Colonic mucosa (tissue), 4 donors: ENCODE data around the gene PURB. TPM values are rescaled to one million over a fixed set of nuclear protein-coding genes. Genes with fewer than 3 reads are reported as not detected.

Experiments
- DNase-seq: peaks from one replicate; pipeline ENCODE4 v3.0.0-alpha.2; 2020
- H3K27ac ChIP-seq: fragments of 200-600 bp; one replicate; pipeline ENCODE4 v1.8.0; 2021
- H3K27me3 ChIP-seq: fragments of 200-600 bp; one replicate; pipeline ENCODE4 v1.8.0; 2021
- H3K36me3 ChIP-seq: fragments of 200-600 bp; one replicate; pipeline ENCODE4 v1.8.0; 2021
- H3K4me1 ChIP-seq: fragments of 200-600 bp; one replicate; pipeline ENCODE4 v1.8.0; 2021; ENCODE audit warnings: mild to moderate bottlenecking
- H3K4me3 ChIP-seq: fragments of 200-600 bp; one replicate; pipeline ENCODE4 v1.8.0; 2021
- H3K9ac ChIP-seq, 2 donors: one replicate each; pipeline ENCODE4 v1.7.0; 2013; ENCODE audit warnings: control low read depth in 2 of 2, low read depth in 2 of 2, low read length in 2 of 2
- H3K9me3 ChIP-seq: fragments of 200-600 bp; one replicate; pipeline ENCODE4 v1.8.0; 2021
- intact Hi-C: fragments of 100-400 bp; cut with DNase I; formaldehyde crosslinking; loops from one replicate; pipeline ENCODE4 v1.14.1; 2022
- total RNA-seq, 2 donors: library from RNA; stranded (reverse); fragmentation: NEBNext Ultra II Directional in 1 of 2; extraction: Animal tissue kit (Norgen Biotek cat#: 25700) in 1 of 2; gene quantifications; one replicate each; pipeline ENCODE4 v1.2.1, GENCODE V29; 2021
- TF ChIP-seq, protein P1 (sequence below): fragments of 200-600 bp; IDR thresholded peaks from one replicate; pipeline ENCODE4 v1.8.0; 2022; ENCODE audit warnings: antibody characterized with exemption, mild to moderate bottlenecking
- donor health status: healthy.
- donor health status: DM: no; HTN: no; CAD: no.
- donor health status: DM: no; HTN: no; CAD: no.

Gene PURB
- total RNA-seq, 2 donors from 2014 or later, result 18.8 to 19.8 TPM

DNA sequence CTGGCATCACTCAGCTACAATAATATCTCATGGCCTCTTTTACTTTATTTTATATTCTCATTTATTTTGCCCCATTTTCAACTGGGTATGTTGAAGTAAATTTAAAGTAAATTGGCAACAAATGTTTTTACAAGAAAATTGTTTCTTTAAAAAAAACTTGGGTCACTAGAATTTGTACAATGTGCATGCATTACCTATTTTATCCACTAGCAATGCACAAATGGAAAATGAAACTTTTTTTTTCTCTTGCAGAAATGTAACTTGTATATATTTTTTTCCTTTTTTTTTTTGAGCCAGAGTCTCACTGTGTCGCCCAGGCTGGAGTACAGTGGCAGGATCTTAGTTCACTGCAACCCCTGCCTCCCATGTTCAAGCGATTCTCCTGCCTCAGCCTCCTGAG is 27.2 kb downstream of the PURB start:
- intact Hi-C loops, result loop anchor here (10.0 kb wide), 1 partner anchor 277 kb away; no protein-coding TSS in a partner anchor
- DNase-seq, result no peak
- Histone ChIP-seq H3K36me3 (no peaks in the 10 kb centered on the region), H3K9me3 (no peaks in the 10 kb centered on the region), H3K4me3 (no peak overlapping the region), H3K9ac (no peak overlapping the region), H3K27ac (no peak overlapping the region), H3K27me3 (no peaks in the 10 kb centered on the region), H3K4me1 (no peaks in the 10 kb centered on the region)
- TF ChIP-seq, protein P1, sequence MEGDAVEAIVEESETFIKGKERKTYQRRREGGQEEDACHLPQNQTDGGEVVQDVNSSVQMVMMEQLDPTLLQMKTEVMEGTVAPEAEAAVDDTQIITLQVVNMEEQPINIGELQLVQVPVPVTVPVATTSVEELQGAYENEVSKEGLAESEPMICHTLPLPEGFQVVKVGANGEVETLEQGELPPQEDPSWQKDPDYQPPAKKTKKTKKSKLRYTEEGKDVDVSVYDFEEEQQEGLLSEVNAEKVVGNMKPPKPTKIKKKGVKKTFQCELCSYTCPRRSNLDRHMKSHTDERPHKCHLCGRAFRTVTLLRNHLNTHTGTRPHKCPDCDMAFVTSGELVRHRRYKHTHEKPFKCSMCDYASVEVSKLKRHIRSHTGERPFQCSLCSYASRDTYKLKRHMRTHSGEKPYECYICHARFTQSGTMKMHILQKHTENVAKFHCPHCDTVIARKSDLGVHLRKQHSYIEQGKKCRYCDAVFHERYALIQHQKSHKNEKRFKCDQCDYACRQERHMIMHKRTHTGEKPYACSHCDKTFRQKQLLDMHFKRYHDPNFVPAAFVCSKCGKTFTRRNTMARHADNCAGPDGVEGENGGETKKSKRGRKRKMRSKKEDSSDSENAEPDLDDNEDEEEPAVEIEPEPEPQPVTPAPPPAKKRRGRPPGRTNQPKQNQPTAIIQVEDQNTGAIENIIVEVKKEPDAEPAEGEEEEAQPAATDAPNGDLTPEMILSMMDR, result no peak

DNA sequence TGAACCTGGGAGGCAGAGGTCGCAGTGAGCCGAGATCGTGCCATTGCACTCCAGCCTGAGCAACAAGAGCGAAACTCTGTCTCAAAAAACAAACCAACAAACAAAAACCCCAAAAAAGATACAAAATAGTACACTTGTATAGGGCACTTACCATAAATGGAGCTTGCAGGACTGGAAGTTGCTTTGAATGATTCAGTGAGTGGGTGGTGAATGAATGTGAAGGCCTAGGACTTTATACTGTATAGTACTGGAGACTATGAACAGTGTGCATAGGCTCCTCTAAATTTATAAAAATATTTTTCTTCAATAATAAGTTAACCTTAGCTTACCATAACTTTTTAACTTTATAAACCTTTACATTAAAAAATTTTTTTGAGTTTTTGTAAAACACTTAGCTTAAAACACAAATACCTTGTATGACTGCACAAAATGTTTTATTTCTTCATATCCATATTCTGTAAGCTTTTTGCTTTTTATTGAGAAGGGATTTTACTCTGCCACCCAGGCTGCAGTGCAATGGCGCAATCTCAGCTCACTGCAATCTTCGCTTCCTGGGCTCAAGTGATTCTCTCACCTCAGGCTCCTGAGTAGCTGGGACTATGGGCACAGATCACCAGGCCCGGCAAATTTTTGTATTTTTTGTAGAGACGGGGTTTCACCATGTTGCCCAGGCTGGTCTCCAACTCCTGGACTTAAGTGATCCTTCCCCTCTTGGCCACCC is 30.5 kb downstream of the PURB start:
- Histone ChIP-seq H3K36me3 (no peaks in the 10 kb centered on the region), H3K27me3 (no peaks in the 10 kb centered on the region), H3K9me3 (no peaks in the 10 kb centered on the region), H3K4me3 (no peak overlapping the region), H3K9ac (no peak overlapping the region), H3K27ac (no peak overlapping the region), H3K4me1 (no peaks in the 10 kb centered on the region)
- no peak for DNase-seq
- TF ChIP-seq, protein P1, result no peak
- intact Hi-C loops, result loop anchor here (10.0 kb wide), 1 partner anchor 280 kb away; no protein-coding TSS in a partner anchor

- no peak overlapping the region for H3K9ac ChIP-seq
- no peaks in the 10 kb centered on the region for H3K9me3 ChIP-seq
- DNase-seq, result no peak
- intact Hi-C loops, result loop anchor here (10.0 kb wide), 1 partner anchor 281 kb away; no protein-coding TSS in a partner anchor
- no peaks in the 10 kb centered on the region for H3K27me3 ChIP-seq
- TF ChIP-seq, protein P1, result no peak
- H3K27ac ChIP-seq, result no peak overlapping the region
- H3K36me3 ChIP-seq, result no peaks in the 10 kb centered on the region
- H3K4me1 ChIP-seq, result no peaks in the 10 kb centered on the region
- H3K4me3 ChIP-seq, result no peak overlapping the region
Observed at GRCh38 chr7:44853391-44853790, 31.9 kb downstream of the PURB start.

DNA sequence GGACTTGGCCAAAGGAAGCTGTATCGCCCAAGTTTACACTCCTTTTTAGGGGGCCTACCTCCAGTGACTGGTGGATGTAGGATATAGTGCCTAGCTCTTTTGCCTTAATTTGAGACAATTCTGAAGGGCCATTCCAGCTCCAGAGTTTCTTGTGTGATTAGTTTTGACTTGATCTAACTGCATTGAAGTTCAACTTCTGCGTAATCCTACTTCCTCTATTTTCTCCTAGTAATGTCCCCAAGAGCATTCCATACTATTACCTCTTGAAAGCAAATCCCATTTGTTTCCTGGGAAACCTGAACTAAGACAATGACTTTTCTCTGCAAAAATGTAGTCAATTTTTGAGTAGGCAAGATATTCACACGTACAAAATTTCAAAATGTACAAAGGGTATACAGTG is 32.7 kb downstream of the PURB start:
- Histone ChIP-seq H3K36me3 (no peaks in the 10 kb centered on the region), H3K27ac (no peak overlapping the region), H3K9me3 (no peaks in the 10 kb centered on the region), H3K4me1 (no peaks in the 10 kb centered on the region), H3K27me3 (no peaks in the 10 kb centered on the region), H3K4me3 (no peak overlapping the region), H3K9ac (no peak overlapping the region)
- DNase-seq, result no peak
- intact Hi-C loops, result loop anchor here (10.0 kb wide), 1 partner anchor 282 kb away; no protein-coding TSS in a partner anchor
- TF ChIP-seq, protein P1, result no peak

GRCh38 chr7:44849885-44850544 is 35.3 kb downstream of the PURB start:
- Histone ChIP-seq H3K27ac (no peak overlapping the region), H3K27me3 (no peaks in the 10 kb centered on the region), H3K36me3 (no peaks in the 10 kb centered on the region), H3K9me3 (no peaks in the 10 kb centered on the region), H3K4me3 (no peak overlapping the region), H3K9ac (no peak overlapping the region), H3K4me1 (no peaks in the 10 kb centered on the region)
- DNase-seq, result no peak
- intact Hi-C loops, result loop anchor here (5.0 to 10.0 kb wide), 3 partner anchors 53 to 285 kb away; partner anchors contain the start of gene PPIA
- TF ChIP-seq, protein P1, result no peak
